GM12875 (cell line): ENCODE data around the gene GALR1.

Experiments used
- H3K4me3 ChIP-seq: one replicate; pipeline ENCODE4 v1.5.1; 2011; ENCODE audit warnings: low read depth, low read length, control low read depth
- TF ChIP-seq, protein P1 (sequence below): IDR thresholded peaks from 2 replicates; pipeline ENCODE4 v1.5.1; 2011; ENCODE audit warnings: low read depth, mild to moderate bottlenecking, control low read depth, inconsistent platforms, low read length, moderate library complexity, borderline replicate concordance; ENCODE audit not compliant: insufficient read depth

The GALR1 gene

DNA sequence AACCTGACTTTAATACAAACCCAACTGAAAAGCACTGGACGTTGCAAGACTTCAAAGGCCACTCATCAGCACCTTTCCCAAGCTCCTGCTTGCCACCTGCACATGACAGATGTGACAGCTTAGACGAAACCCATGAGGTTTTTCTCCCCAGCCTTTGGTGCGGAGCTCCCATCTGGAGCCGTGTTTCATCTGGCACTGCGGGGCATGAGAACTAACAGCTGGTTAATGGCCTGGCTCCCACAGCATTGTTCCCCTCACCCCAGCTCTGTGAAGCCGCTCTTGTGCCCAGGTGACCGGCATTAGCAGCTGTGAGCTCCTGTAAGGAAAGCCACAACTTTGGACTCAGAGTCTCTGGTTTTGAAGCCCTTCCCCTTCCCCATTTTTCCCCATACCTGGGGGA, 50.9 kb downstream of the GALR1 start:
- TF ChIP-seq, protein P1, sequence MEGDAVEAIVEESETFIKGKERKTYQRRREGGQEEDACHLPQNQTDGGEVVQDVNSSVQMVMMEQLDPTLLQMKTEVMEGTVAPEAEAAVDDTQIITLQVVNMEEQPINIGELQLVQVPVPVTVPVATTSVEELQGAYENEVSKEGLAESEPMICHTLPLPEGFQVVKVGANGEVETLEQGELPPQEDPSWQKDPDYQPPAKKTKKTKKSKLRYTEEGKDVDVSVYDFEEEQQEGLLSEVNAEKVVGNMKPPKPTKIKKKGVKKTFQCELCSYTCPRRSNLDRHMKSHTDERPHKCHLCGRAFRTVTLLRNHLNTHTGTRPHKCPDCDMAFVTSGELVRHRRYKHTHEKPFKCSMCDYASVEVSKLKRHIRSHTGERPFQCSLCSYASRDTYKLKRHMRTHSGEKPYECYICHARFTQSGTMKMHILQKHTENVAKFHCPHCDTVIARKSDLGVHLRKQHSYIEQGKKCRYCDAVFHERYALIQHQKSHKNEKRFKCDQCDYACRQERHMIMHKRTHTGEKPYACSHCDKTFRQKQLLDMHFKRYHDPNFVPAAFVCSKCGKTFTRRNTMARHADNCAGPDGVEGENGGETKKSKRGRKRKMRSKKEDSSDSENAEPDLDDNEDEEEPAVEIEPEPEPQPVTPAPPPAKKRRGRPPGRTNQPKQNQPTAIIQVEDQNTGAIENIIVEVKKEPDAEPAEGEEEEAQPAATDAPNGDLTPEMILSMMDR = no peak

DNA sequence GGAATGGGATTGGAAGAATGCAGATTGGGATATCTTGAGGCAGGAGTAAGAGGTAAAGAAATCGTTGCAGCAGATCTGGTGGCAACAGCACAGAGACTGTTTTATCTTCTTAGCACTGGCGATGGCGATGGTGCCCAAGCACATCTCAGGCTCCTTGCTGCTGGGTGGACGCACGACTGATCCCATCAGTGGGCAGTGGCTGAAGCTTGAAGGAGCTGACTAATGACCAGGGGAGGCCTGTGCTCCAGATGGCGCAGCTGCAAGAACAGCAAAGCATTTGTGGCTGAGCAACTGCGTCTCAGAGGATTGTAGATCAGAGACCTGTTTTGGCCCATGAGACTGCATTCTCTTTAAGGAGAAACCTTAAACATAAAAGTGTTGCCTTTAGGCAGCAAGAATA, 54.6 kb downstream of the GALR1 start:
- TF ChIP-seq, protein P1 = no peak

More for the DNA sequence above, 50.9 kb downstream of the GALR1 start:
- H3K4me3 ChIP-seq = no peak overlapping the region

DNA sequence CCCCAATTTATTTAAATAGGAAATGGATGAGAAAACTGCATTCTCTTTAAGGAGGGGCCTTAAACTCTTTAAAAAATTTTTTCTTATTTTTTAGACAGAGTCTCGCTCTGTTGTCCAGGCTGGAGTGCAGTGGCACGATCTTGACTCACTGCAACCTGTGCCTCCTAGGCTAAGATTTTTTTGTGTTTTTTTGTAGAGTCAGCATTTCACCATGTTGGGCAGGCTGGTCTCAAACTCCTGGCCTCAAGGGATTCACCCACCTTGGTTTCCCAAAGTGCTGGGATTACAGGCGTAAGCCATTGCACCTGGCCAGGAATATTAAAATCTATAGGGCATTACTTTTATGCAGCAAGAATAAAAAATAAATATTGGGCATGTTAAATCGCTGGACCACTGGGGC, 56.0 kb downstream of the GALR1 start:
- TF ChIP-seq, protein P1 = no peak
- H3K4me3 ChIP-seq = no peak overlapping the region

More for the DNA sequence above, 54.6 kb downstream of the GALR1 start:
- H3K4me3 ChIP-seq = no peak overlapping the region

DNA sequence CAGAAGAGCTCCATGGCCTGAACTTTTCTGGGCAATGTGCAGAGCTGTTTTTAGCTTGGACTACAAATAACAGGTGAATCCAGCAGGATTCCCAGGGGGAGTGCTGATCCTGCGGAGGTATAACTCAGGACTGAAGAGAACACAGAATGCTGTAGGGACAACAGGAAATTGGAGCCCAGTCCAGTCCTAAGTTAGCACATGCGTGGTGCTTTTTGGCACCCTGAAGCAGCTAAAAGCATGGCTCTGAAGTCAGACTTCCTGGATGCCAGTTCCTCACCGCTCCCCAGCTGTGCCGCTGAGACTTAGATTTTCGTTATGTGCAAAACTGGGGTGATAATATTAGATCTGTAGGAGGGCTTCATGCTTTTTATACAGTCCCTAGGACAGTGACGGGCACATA, 58.6 kb downstream of the GALR1 start:
- no peak overlapping the region for H3K4me3 ChIP-seq
- TF ChIP-seq, protein P1 = no peak

DNA sequence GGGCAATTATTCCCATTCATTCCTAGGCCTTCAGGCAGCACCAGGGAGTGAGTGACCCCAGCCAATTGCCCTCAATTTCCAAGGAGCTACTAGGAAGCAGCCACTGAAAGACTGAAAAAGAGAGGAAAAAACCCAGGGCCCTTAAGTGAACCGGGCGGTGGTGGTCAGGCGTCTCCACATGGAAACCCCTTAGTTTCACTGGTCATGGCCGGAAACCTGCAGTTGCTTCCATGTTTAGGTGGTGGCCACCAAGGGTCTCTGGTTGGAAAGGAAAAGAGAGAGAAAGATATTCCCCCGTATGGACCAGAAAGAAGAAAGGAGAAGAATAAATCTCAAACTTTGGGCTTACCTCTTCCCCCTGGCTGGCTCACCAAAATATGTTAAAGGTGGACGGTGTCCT, 64.9 kb downstream of the GALR1 start:
- TF ChIP-seq, protein P1 = no peak
- no peak overlapping the region for H3K4me3 ChIP-seq

DNA sequence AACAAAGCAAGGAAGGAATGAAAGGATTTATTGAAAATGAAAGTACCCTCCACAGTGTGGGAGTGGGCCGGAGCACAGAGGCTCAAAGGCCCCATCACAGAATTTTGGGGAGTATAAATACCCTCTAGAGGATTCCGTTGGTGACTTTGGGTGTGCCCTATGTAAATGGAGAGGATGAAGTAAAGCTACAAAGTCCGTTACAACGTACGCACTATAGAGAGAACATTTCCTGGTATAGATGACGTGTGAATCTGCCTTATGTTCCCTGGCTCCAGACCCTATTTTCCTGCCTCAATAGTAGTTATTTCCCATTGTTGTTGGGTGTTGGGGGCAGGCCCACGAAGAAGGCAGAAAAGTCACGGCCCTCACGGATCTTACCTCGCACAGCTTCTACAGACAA, 65.3 kb downstream of the GALR1 start:
- TF ChIP-seq, protein P1 = no peak

DNA sequence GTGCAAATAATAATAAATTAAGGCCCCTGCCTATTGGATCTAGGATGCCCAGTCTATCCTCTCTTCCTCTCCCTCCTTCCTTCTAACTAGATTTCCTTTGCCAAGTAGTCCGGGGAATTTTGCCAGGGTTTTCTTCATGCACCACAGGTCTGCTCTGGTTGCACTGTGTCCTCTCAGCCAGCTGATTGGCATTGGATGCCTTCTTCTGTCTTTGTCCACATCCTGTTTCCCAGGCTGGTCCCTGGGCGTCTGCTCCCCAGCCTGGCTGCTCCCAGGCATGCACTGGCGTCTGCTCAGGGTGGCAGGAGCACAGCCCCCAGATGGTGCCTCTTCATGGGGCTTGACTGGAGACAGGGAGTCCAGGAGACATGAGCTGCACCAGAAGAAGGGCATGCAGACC, 66.4 kb downstream of the GALR1 start:
- TF ChIP-seq, protein P1 = no peak

More for the DNA sequence above, 65.3 kb downstream of the GALR1 start:
- H3K4me3 ChIP-seq = no peak overlapping the region

More for the DNA sequence above, 66.4 kb downstream of the GALR1 start:
- no peak overlapping the region for H3K4me3 ChIP-seq
